GM20000 (cell line): ENCODE results near the gene ZNF555.

Source experiments
- DNase-seq: peaks from one replicate; pipeline ENCODE4 v3.0.0; 2012; ENCODE audit warnings: low spot score
- TF ChIP-seq, protein P1 (sequence below): IDR thresholded peaks from 2 replicates; pipeline ENCODE4 v1.5.1; 2012; ENCODE audit warnings: mild to moderate bottlenecking, control low read depth; ENCODE audit errors: extremely low read depth, missing control alignments

ZNF555 gene

DNA sequence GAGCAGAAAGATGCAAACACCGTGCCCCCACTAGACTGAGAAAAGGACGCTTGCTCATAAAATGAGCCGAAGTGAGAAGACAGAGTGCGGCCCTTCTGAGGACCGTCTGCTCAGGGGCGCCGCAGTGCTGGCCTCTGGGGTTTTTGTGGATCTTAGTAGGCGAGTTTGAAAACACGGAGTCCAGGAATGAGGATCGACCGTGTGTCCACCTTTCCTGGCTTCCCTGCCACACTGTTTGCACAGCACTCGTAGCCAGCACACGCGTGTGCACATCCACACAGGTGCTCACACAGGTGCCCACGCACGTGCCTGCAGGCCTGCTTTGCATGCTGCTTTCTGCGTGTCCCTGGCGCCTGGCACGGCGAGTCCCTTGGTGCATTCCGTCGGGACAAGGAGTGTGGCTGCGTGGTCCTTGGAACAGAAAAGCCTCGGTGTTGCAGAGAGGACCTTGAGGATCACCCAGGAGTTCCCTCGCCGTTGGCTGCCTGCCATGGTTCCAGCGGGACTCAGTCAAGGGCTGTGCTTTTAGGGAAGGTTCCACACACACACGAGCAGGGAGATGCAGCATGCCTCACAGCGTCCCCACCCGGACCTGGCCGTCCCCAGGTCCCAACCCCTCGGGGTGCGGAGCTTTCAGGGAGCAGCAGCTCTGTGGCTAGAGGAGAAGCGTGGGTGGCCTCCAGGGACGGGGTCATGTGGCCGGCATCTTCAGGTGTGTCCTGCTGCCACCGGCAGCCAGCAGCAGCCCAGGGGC lies 31.7 kb upstream of the ZNF555 start:
- peak; percentile 12 for DNase-seq
- TF ChIP-seq, protein P1, sequence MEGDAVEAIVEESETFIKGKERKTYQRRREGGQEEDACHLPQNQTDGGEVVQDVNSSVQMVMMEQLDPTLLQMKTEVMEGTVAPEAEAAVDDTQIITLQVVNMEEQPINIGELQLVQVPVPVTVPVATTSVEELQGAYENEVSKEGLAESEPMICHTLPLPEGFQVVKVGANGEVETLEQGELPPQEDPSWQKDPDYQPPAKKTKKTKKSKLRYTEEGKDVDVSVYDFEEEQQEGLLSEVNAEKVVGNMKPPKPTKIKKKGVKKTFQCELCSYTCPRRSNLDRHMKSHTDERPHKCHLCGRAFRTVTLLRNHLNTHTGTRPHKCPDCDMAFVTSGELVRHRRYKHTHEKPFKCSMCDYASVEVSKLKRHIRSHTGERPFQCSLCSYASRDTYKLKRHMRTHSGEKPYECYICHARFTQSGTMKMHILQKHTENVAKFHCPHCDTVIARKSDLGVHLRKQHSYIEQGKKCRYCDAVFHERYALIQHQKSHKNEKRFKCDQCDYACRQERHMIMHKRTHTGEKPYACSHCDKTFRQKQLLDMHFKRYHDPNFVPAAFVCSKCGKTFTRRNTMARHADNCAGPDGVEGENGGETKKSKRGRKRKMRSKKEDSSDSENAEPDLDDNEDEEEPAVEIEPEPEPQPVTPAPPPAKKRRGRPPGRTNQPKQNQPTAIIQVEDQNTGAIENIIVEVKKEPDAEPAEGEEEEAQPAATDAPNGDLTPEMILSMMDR = no peak

DNA sequence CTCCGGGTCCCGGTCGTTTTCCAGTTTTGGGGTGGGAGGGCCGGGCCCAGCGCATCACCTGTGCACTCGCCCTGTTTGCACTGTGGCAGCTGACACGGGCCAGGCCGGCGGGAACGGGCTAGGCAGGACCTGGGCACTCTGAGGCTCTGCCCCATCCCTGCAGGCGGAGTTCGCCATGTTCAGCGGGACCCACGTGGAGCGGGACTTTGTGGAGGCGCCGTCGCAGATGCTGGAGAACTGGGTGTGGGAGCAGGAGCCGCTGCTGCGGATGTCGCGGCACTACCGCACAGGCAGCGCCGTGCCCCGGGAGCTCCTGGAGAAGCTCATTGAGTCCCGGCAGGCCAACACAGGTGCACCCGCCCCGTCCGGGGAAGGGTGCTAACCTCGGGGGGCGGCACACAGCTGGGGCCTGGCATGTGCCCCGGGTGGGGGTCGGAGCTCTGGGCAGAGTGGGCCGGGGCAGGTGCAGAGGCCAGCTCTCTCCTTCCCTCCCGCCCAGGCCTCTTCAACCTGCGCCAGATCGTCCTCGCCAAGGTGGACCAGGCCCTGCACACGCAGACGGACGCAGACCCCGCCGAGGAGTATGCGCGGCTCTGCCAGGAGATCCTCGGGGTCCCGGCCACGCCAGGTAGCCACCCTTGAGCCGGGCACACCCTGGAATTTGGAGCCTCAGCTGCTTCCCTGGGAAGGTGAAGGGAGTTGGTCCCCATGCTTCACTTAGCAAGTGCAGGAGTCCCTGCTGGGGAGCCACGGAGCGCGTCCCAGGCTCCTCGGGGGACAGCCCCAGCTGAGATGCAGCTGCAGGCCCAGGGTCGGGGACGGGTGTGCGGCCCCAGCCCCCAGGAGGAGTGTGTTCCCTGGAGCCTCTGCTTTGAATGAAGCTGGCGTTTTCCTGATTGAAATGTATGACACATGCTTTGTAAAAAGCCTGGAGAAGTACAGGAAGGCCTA lies 30.9 kb upstream of the ZNF555 start:
- peak; percentile 28 for DNase-seq
- TF ChIP-seq, protein P1 = no peak

DNA sequence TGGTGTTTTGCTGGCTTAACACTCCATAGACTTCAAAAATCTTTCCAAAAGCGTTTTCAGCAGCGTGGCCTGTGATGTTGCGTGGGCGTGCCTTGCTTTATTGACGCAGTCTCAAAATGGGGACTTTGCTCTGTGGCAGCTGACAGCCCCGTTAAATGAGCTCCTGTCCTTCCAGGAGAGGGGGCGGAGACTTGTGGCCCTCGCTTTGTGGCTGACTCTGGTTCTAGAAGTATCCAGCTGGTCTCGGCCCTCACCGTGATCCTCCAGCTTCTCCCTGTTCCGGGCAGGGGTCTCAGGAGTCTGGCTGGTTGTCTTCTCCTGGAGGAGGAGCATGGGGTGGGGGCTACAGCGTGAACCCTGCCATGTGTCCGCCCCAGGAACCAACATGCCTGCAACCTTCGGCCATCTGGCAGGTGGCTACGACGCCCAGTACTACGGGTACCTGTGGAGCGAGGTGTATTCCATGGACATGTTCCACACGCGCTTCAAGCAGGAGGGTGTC lies 30.0 kb upstream of the ZNF555 start:
- TF ChIP-seq, protein P1 = no peak
- DNase-seq = peak; percentile 37

DNA sequence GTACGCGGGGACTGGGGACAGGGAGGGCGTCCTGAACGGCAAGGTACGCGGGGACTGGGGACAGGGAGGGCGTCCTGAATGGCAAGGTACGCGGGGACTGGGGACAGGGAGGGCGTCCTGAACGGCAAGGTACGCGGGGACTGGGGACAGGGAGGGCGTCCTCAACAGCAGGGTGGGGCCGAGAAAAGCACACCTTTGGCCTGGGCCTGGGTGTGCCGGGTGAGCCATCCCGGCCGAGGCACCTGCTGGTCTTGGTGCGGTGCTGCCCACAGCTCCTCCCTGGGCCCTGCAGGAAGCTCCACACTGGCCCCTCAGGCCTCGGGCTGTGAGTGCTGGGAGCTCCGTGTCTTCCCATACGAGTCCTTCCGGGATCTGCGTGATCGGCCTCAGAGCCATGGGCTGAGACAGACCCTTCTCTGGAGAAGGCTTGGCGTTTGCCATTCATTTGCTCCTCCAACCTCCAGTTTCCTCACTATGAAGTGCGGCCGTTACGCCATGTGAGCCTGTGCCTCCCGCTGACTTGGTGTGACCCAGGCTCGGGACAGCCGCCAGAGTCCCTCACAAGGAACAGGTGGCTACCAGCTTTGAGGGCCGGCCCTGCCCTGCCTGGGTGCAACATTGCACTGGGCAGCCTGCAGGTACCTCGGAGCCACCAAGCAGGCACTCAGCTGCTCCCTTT lies 29.4 kb upstream of the ZNF555 start:
- TF ChIP-seq, protein P1 = no peak
- no peak for DNase-seq

DNA sequence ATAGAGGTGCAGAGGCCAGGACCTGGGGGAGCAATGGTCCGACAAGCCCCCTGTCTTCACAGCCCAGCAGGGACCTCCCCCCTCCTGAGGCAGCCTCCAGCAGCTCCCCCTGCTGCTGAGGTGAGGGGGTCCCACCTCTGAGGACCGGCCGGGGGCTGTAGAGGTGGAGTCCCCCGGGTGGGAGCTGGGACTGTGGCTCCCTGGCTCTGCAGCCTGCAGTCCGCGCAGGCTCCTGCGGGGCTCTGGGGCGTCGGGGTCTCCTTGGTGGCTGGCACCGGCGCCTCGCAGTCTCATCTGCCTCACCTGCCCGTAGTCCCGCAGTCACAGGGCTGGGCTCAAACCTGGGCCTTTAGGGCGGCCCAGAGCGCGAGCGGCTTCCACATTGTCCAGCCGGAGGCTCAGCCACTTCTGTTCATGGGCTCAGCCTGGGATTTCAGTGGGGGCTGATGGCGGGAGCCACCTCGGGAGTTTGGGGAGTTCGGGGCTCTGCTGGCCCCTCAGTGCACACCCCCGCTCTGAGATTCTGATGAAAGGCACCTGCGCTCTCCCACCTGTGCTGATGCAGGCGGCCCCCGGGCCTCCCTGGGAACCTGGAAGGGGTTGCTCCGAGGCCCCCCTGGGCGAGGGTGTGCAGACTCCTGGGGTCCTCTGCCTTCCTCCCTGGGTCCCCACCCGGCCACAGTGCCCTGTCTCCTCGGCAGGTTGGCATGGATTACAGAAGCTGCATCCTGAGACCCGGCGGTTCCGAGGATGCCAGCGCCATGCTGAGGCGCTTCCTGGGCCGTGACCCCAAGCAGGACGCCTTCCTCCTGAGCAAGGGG lies 28.7 kb upstream of the ZNF555 start:
- peak; percentile 22 for DNase-seq
- TF ChIP-seq, protein P1 = no peak

DNA sequence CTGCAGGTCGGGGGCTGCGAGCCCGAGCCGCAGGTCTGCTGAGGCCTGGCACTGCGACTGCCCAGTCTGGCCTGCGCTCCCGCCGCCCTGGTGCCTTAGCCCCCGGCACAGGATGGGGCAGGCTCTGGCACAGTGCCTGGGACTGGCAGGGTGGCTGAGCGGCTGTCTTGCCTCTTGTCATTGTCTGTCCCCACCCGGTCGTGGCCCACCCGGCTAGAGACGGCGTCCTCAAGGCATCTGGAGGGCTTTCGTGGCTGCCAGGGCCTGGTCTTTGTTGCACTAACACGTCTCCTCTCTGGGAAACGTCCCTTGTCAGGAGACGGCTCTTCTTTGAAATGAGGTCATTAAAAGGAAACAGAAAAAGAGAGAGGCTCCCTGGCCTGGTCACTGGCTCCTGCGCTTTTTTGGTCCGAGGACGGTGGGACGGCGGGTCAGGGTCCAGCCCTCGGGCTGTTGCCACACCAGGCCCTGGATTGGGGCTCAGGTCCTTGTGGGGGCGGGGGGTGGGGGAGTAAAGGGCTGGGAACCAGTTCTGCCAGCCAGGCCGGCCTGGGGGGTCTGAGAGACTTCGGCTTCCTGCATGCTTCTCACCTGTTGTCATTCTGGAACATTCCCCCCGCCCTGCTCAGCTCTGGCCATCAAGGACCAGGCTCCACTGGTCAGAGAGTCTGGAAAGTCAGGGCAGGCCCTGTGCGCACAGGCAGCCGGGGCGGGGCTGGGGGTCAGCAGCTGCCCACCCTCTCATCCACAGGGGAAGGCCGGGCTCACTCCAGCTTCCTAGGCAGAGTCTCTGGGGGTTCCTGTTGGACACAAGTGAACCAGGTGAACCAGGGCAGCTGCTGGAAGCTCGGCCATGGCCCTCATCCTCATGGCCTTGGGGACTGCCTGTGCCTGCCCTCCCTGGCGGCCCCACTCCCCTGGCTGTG lies 27.8 kb upstream of the ZNF555 start:
- DNase-seq = peak; percentile 22

More for the DNA sequence above, 27.8 kb upstream of the ZNF555 start:
- TF ChIP-seq, protein P1 = no peak
